HEK293T (cell line): ENCODE measurements around the gene ADAMTS17.

Experiments used
- CTCF ChIA-PET: fragments of 350-600 bp; formaldehyde crosslinking; extraction: SDS; loops from one replicate; lab custom pipeline; 2021; ENCODE audit warnings: antibody characterized with exemption, inconsistent platforms; lab: Yijun Ruan, JAX
- POLR2A ChIA-PET: fragments of 350-600 bp; formaldehyde crosslinking; extraction: SDS; loops from one replicate; lab custom pipeline; 2020; ENCODE audit warnings: antibody characterized with exemption, inconsistent platforms; lab: Yijun Ruan, JAX
- DNase-seq: peaks from one replicate; pipeline ENCODE4 v3.0.0; 2012; ENCODE audit warnings: mixed read lengths; ENCODE audit errors: extremely low spot score
- ARNT ChIP-seq: fragments of 450-650 bp; IDR thresholded peaks from 2 replicates; pipeline ENCODE4 v1.6.1; 2017; ENCODE audit warnings: mild to moderate bottlenecking
- BHLHE40 ChIP-seq: fragments of 450-650 bp; IDR thresholded peaks from 2 replicates; pipeline ENCODE4 v1.6.1; 2016; ENCODE audit warnings: mild to moderate bottlenecking, moderate library complexity, borderline replicate concordance
- CTBP1 ChIP-seq: fragments of 450-650 bp; IDR thresholded peaks from 2 replicates; pipeline ENCODE4 v1.6.1; 2016; ENCODE audit warnings: borderline replicate concordance
- ELF4 ChIP-seq: fragments of 450-650 bp; IDR thresholded peaks from 2 replicates; pipeline ENCODE4 v1.6.1; 2017; ENCODE audit warnings: antibody characterized with exemption
- FOXA1 ChIP-seq: fragments of 450-650 bp; IDR thresholded peaks from 2 replicates; pipeline ENCODE4 v1.6.1; 2016; ENCODE audit warnings: mild to moderate bottlenecking
- FOXK2 ChIP-seq: fragments of 450-650 bp; IDR thresholded peaks from 2 replicates; pipeline ENCODE4 v1.6.1; 2016; ENCODE audit warnings: mild to moderate bottlenecking
- FOXM1 ChIP-seq: fragments of 450-650 bp; IDR thresholded peaks from 2 replicates; pipeline ENCODE4 v1.6.1; 2017; ENCODE audit warnings: mild to moderate bottlenecking, borderline replicate concordance
- HDGF ChIP-seq: fragments of 450-650 bp; IDR thresholded peaks from 2 replicates; pipeline ENCODE4 v1.6.1; 2017; ENCODE audit warnings: antibody characterized with exemption, borderline replicate concordance
- L3MBTL2 ChIP-seq: fragments of 450-650 bp; conservative IDR thresholded peaks from 2 replicates; pipeline ENCODE4 v1.6.1; 2016; ENCODE audit warnings: mild to moderate bottlenecking
- LEF1 ChIP-seq: fragments of 450-650 bp; IDR thresholded peaks from 2 replicates; pipeline ENCODE4 v1.6.1; 2017; ENCODE audit warnings: mild to moderate bottlenecking, borderline replicate concordance
- NFRKB ChIP-seq: fragments of 450-650 bp; IDR thresholded peaks from 2 replicates; pipeline ENCODE4 v1.6.1; 2016; ENCODE audit warnings: mild to moderate bottlenecking, moderate library complexity
- SP1 ChIP-seq: fragments of 450-650 bp; IDR thresholded peaks from 2 replicates; pipeline ENCODE4 v1.6.1; 2017
- SUZ12 ChIP-seq: fragments of 450-650 bp; IDR thresholded peaks from 2 replicates; pipeline ENCODE4 v1.6.1; 2016; ENCODE audit warnings: mild to moderate bottlenecking
- TARDBP ChIP-seq: fragments of 450-650 bp; IDR thresholded peaks from 2 replicates; pipeline ENCODE4 v1.6.1; 2016
- ZNF384 ChIP-seq: fragments of 450-650 bp; IDR thresholded peaks from 2 replicates; pipeline ENCODE4 v1.6.1; 2016
- TF ChIP-seq, protein P1 (sequence below): fragments of 450-650 bp; IDR thresholded peaks from 2 replicates; pipeline ENCODE4 v1.6.1; 2016

The ADAMTS17 gene

GRCh38 chr15:100334015-100334414 is 7.8 kb downstream of the ADAMTS17 start:
- no peak for DNase-seq
- CTCF ChIA-PET = no interaction called here
- POLR2A ChIA-PET = no interaction called here
- TF ChIP-seq FOXA1 (no peak), ELF4 (no peak), NFRKB (no peak), L3MBTL2 (no peak)

GRCh38 chr15:100333236-100333635 is 8.5 kb downstream of the ADAMTS17 start:
- POLR2A ChIA-PET = no interaction called here
- CTCF ChIA-PET = no interaction called here

DNA sequence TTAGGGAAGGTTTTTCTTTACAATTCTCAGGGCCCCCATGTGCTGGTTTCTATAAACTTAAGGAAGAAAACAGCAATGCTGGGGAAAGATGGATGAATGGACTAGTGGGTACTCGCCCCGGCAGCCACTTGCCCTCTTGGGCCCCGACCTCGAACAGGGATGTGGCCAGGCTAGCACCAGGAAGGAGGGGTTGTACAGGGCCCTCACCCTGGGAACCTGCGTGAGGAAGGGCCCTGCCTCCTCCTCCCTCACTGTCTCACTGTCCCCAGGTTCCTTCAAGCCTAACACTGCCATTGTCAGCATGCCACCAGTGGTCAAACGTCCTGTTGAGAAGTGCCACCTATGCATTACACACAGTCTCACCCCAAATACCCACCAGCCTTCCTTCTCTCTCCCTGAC is 9.1 kb downstream of the ADAMTS17 start:
- no peak for DNase-seq
- ChIA-PET POLR2A (no interaction called here), CTCF (no interaction called here)
- no peak for TF ChIP-seq SP1
- no peak for TF ChIP-seq NFRKB
- no peak for TF ChIP-seq LEF1
- TF ChIP-seq FOXK2 = no peak
- no peak for TF ChIP-seq HDGF
- TF ChIP-seq ARNT = no peak
- no peak for TF ChIP-seq TARDBP
- TF ChIP-seq, protein P1, sequence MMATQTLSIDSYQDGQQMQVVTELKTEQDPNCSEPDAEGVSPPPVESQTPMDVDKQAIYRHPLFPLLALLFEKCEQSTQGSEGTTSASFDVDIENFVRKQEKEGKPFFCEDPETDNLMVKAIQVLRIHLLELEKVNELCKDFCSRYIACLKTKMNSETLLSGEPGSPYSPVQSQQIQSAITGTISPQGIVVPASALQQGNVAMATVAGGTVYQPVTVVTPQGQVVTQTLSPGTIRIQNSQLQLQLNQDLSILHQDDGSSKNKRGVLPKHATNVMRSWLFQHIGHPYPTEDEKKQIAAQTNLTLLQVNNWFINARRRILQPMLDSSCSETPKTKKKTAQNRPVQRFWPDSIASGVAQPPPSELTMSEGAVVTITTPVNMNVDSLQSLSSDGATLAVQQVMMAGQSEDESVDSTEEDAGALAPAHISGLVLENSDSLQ = no peak
- TF ChIP-seq FOXM1 = no peak
- no peak for TF ChIP-seq CTBP1
- TF ChIP-seq BHLHE40 = no peak
- no peak for TF ChIP-seq SUZ12
- TF ChIP-seq L3MBTL2 = no peak

More at GRCh38 chr15:100333236-100333635, 8.5 kb downstream of the ADAMTS17 start:
- TF ChIP-seq CTBP1 (no peak), FOXA1 (no peak)
- no peak for DNase-seq

DNA sequence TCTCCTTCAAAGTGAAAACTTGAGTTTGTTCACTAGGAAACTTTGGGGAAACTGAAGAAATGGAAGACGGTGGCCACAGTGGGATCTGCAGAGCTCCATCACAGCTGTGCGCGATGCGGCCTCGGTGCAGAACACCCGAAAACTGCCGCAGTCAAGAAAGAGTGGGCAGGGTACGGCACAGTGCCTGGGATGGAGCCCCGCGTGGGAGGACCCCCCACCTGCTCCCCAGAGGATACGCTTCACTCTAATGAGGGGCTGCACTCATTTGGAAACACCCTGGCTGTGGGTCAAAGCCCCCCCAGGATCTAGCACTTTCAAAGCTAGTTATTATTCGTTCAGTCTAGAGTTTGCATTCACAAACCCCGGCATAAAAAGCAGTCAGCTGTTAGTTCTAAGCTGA is 9.5 kb downstream of the ADAMTS17 start:
- DNase-seq = no peak
- CTCF ChIA-PET = no interaction called here
- TF ChIP-seq, protein P1 = no peak
- no peak for TF ChIP-seq FOXA1
- TF ChIP-seq ARNT = no peak
- TF ChIP-seq TARDBP = no peak
- TF ChIP-seq FOXM1 = no peak
- TF ChIP-seq CTBP1 = no peak
- no peak for TF ChIP-seq L3MBTL2
- no peak for TF ChIP-seq NFRKB
- TF ChIP-seq ELF4 = no peak
- no peak for TF ChIP-seq LEF1
- TF ChIP-seq SP1 = no peak
- no peak for TF ChIP-seq SUZ12
- no peak for TF ChIP-seq ZNF384
- POLR2A ChIA-PET = no interaction called here

DNA sequence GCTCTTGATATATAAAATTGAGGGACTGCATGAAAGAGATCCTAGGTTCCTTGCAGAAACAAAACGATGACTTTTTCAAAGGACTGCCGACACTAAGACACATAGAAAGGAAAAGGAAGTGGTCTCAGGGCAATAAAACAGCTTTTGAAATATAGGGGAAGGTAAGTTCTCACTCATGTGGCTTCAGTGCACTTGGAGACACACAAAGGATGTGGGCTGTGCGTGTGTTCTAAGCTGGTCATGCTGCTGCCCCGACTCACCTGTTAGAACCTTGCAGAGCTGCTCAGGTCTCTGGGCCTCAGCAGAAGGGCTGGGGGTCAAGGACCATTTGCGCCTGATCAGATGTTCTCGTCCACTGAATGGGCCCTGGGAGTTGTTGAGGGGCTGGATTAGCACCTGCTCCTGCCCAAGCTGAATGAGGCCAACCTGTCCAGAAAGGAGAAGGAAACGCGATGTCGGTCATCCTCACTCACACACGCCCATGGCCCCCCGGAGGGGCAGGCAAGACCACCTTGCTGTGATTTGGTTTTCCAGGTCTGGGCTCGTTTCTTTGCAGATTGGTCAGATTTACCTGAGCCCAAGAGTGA is 11.1 kb downstream of the ADAMTS17 start:
- no peak for TF ChIP-seq CTBP1
- TF ChIP-seq FOXK2 = no peak
- no peak for TF ChIP-seq ELF4
- TF ChIP-seq ARNT = no peak
- TF ChIP-seq NFRKB = no peak
- no peak for TF ChIP-seq ZNF384
- no peak for TF ChIP-seq TARDBP
- no peak for TF ChIP-seq HDGF
- no peak for TF ChIP-seq L3MBTL2
- ChIA-PET POLR2A (no interaction called here), CTCF (interaction anchor here (0.5 to 1.4 kb wide), 5 partner anchors 8 to 1397 kb away, joined by 3 to 7 read pairs (median 5); partner anchors contain the start of gene ADAMTS17)
- DNase-seq = no peak

DNA sequence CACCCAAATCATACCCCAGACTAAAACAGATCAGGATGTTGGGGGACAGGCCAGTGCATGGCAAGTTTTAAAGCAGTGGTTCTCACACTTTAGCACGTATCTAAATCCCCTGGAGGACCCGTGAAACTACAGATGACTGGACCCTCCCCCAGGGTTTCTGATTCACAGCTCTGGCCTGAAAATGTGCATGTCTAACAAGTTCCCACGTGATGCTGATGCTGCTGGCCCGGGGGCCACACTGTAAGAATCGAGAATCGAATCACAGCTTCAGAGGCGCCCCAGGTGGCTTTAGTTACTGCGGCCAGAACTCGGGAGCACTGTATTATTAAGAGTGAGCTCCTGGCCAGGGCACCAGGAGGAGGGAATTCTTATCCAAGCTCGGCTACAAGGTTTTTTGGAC is 11.6 kb downstream of the ADAMTS17 start:
- ChIA-PET POLR2A (no interaction called here), CTCF (interaction anchor here (0.5 to 1.4 kb wide), 3 partner anchors 9 to 1397 kb away, joined by 3 to 7 read pairs (median 5); no protein-coding TSS in a partner anchor)
- DNase-seq = no peak
- TF ChIP-seq, protein P1 = no peak
- TF ChIP-seq CTBP1 (no peak), FOXK2 (no peak), ZNF384 (no peak), FOXM1 (no peak), ARNT (no peak), L3MBTL2 (no peak), ELF4 (no peak), SUZ12 (no peak), SP1 (no peak)

GRCh38 chr15:100328796-100329195 is 13.0 kb downstream of the ADAMTS17 start:
- POLR2A ChIA-PET = no interaction called here
- no peak for DNase-seq
- CTCF ChIA-PET = interaction anchor here (2.0 kb wide), 1 partner anchor 10 kb away, joined by 8 read pairs; no protein-coding TSS in a partner anchor
- TF ChIP-seq FOXK2 (no peak), TARDBP (no peak), HDGF (no peak), ELF4 (no peak)
